Skeletal muscle tissue (tissue), 4 donors: ENCODE data around the gene RSAD2. TPM values are rescaled to one million over a fixed set of nuclear protein-coding genes. Genes with fewer than 3 reads are reported as not detected.

Experiments used
- H3K27ac ChIP-seq: one replicate; pipeline ENCODE4 v1.7.0; 2013; ENCODE audit warnings: mild to moderate bottlenecking, low read depth, low read length, inconsistent platforms
- H3K27me3 ChIP-seq, 3 donors: one replicate each; pipeline ENCODE4 v1.7.0; 2013; ENCODE audit warnings: low read length in 3 of 3; ENCODE audit not compliant: control insufficient read depth in 3 of 3, insufficient read depth in 3 of 3
- H3K36me3 ChIP-seq, 3 donors: one replicate each; pipeline ENCODE4 v1.7.0; 2013; ENCODE audit warnings: low read length in 3 of 3; ENCODE audit not compliant: control insufficient read depth in 3 of 3, insufficient read depth in 3 of 3
- H3K4me1 ChIP-seq, 3 donors: one replicate each; pipeline ENCODE4 v1.7.0; 2013; ENCODE audit warnings: low read length in 3 of 3, mild to moderate bottlenecking in 3 of 3; ENCODE audit not compliant: control insufficient read depth in 3 of 3, insufficient read depth in 3 of 3
- H3K4me3 ChIP-seq, 3 donors: one replicate each; pipeline ENCODE4 v1.7.0; 2013; ENCODE audit warnings: low read length in 3 of 3
- H3K9ac ChIP-seq, 3 donors: one replicate each; pipeline ENCODE4 v1.7.0; 2013; ENCODE audit warnings: low read length in 3 of 3, mild to moderate bottlenecking in 3 of 3, moderate library complexity in 2 of 3, low read depth in 1 of 3
- H3K9me3 ChIP-seq, 3 donors: one replicate each; pipeline ENCODE4 v1.7.0; 2013; ENCODE audit warnings: low read length in 3 of 3; ENCODE audit not compliant: control insufficient read depth in 3 of 3
- total RNA-seq: library from RNA; depleted of rRNA; stranded (reverse); fragments of >200 nt; gene quantifications from one replicate; pipeline ENCODE4 v1.2.3, GENCODE V29; 2014
- donor health status: Osteomylitis.

RSAD2 gene
- total RNA-seq, 1 donor from 2014 or later: 6.8 TPM

DNA sequence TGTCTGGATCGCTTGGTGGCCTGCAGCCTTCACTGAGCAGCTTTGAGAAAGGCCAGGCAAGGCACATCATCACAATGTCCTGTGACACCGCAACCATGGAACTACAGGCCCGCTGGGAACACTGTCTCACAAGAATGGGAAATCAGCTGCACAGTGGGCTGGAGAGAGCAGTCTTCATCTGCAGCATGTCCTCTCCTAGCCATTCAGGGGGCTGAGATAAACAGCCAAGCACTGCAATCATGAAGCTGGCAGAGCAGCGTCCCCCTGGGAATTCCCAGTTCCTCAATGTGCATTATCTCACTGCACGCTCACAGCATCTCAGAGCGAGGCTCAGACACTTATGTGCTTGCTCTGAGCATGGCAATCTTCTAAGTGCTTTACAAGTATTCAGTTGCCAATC lies 13.8 kb upstream of the RSAD2 start:
- Histone ChIP-seq H3K9me3 (peaks cover 0 to 2% (median 0%) of the 10 kb centered on the region in 3 donors), H3K27ac (no peak overlapping the region), H3K4me1 (peaks cover 9 to 13% (median 10%) of the 10 kb centered on the region in 3 donors), H3K4me3 (no peak overlapping the region), H3K36me3 (peaks cover 6 to 13% (median 11%) of the 10 kb centered on the region in 3 donors), H3K9ac (no peak overlapping the region), H3K27me3 (no peaks in the 10 kb centered on the region)

DNA sequence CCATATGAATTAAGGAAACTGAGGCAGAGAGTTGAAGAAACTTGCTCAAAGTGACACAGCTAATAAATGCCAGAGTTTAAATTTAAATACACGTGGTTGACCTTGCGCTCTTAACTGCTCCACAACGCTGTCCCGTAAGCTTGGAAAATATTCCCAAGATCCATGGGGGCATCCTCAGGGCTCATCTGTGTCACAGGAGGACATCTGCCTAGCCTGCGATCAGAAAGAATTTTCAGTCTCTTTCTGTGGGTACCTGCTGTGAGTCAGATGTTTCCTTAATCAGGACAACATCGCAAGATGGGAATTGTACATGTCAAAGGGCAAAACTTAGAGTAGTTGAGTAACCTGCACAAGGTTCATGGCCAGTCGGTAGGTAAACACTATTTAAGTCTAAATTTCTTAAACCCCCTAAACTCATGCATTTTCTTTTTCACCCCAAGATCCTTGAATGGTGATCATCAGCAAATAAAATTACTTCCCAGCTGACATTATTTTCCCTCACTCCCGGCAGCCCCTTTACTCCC lies 13.3 kb upstream of the RSAD2 start:
- Histone ChIP-seq H3K27ac (no peak overlapping the region), H3K27me3 (no peaks in the 10 kb centered on the region), H3K36me3 (peaks cover 6 to 12% (median 7%) of the 10 kb centered on the region in 3 donors), H3K9ac (no peak overlapping the region), H3K4me3 (peak overlapping the region in 1 of 3 donors; percentile 87), H3K9me3 (peaks cover 0 to under 1% (median 0%) of the 10 kb centered on the region in 3 donors), H3K4me1 (peaks cover 9 to 13% (median 10%) of the 10 kb centered on the region in 3 donors)

DNA sequence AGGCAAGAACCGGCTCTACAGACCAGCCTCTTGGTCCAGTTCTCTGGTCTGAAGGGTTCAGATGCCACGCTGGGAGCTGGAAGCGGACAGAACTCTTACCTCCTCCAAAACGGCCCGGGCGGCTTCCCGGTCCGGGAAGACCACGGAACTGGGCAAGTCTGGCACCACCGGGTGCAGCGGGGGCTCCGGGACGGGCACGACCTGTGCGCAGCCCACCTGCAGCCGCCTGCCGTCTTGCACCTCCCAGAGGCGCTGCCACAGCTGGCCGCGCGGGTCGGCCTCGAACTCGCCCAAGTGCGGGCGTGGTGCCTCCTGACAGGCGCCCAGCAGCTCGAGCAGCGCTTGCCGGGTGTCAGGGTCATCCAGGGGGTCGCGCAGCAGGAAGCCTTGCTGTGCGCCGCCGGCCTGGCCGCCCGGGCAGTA lies 12.6 kb upstream of the RSAD2 start:
- Histone ChIP-seq H3K9ac (peak overlapping the region in 2 of 3 donors; percentile 78 to 82), H3K27ac (no peak overlapping the region), H3K4me3 (peak overlapping the region; percentile 48 to 87 (median 84)), H3K27me3 (no peaks in the 10 kb centered on the region), H3K4me1 (peaks cover 9 to 13% (median 10%) of the 10 kb centered on the region in 3 donors), H3K36me3 (peaks cover 6 to 7% (median 6%) of the 10 kb centered on the region in 3 donors), H3K9me3 (no peaks in the 10 kb centered on the region)

DNA sequence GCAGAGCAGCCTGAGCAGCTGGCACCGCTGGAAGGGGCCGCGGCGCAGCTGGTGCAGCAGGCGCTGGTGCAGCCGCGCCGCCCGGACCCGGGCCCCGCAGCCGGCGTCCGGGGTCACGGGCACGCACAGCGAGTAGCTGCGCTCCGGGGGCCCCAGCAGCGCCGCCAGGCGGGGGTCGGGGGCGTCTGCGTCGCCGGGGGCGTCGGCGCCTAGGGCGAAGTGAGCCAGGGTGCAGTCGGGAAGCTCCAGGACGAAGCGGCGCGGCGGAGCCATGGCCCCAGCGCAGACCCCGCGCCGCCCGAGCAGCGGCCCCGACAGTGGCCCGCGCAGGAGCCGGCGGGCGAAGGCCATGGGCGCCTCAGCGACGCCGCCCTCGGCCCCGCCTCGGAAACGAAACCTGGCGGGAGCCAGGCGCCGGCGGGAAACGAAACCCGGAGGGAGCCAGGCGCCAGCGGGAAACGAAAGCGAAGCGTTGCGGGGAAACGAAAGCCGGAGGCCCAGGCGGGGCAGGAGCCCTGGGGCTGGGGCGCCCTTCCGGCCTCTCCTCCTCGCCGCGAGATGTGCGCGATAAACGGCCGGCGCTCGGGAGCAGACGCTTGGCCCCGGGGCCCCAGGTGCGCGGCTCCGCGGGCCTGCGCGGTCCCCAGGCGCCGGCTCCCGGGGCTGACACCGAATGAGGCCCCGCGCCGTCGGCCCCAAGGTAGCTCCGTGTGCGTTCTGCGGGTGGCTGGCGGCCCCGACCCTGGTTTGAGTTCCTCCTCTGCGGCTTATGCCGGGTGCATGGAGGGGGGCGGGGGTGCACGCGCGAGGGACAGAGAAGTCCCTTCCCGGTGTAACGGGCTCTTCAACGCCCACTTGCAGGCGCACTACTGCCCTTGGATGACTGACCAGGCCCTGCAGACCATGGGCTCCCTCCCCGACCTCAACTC lies 12.0 kb upstream of the RSAD2 start, which contains the start of gene CMPK2:
TSS of gene CMPK2 (minus strand) at position 562 of the 929 bp plus-strand sequence. CDS start at position 351, 211 bp downstream.
- no peaks in the 10 kb centered on the region for H3K27me3 ChIP-seq
- peak within 1 kb of the TSS; percentile 84 to 91 (median 87) for H3K4me3 ChIP-seq
- H3K9ac ChIP-seq: peak within 1 kb of the TSS; percentile 76 to 82 (median 78)
- peaks cover 1 to 4% (median 3%) of the 10 kb centered on the region in 3 donors for H3K36me3 ChIP-seq
- peaks cover 9 to 13% (median 10%) of the 10 kb centered on the region in 3 donors for H3K4me1 ChIP-seq
- no peaks in the 10 kb centered on the region for H3K9me3 ChIP-seq
- H3K27ac ChIP-seq: peak within 1 kb of the TSS; percentile 37

DNA sequence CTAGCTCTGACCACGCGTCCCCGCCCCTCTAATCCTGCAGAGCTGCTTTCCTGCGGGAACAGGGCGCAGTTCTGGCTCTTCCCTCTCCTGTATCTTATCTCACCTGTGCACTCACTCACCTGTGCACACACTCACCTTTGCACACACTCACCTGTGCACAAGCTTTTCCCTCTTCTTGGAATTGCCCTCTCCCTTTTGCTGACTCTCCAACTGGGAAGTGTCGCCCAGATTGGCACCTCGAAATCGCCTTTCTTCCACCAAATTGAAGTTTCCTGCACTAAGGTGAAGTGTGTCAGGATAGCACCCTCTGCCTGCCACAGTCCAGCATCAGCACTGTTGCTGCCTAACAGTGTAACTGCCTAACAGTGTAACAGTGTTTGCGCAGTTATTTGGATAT lies 11.3 kb upstream of the RSAD2 start:
- peak overlapping the region; percentile 76 to 82 (median 78) for H3K9ac ChIP-seq
- H3K27ac ChIP-seq: peak overlapping the region; percentile 37
- H3K9me3 ChIP-seq: no peaks in the 10 kb centered on the region
- peaks cover 9 to 13% (median 10%) of the 10 kb centered on the region in 3 donors for H3K4me1 ChIP-seq
- H3K4me3 ChIP-seq: peak overlapping the region; percentile 84 to 91 (median 87)
- H3K27me3 ChIP-seq: no peaks in the 10 kb centered on the region
- peaks cover 0 to 4% (median under 1%) of the 10 kb centered on the region in 3 donors for H3K36me3 ChIP-seq

DNA sequence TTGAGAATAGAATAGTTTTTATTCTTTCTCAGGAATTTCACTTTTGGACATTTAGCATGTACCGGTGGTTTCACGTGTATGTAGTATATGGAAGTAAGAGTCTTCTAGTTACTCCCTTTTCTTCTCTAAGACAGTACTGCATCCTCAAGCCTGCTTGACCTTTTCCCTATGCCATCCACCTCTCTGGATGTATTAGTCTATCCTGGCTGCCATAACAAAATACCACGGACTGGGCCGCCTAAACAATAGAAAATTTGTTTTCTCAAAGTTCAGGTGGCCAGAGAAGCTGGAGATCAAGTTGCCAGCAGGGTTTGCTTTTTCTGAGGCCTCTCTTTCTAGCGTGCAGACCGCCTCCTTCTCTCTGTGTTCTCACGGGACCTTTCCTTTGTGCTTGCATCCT lies 10.6 kb upstream of the RSAD2 start:
- no peak overlapping the region for H3K27ac ChIP-seq
- H3K9me3 ChIP-seq: no peaks in the 10 kb centered on the region
- H3K27me3 ChIP-seq: no peaks in the 10 kb centered on the region
- H3K36me3 ChIP-seq: peaks cover 0 to 2% (median 0%) of the 10 kb centered on the region in 3 donors
- H3K9ac ChIP-seq: no peak overlapping the region
- H3K4me3 ChIP-seq: no peak overlapping the region
- H3K4me1 ChIP-seq: peaks cover 9 to 13% (median 10%) of the 10 kb centered on the region in 3 donors

DNA sequence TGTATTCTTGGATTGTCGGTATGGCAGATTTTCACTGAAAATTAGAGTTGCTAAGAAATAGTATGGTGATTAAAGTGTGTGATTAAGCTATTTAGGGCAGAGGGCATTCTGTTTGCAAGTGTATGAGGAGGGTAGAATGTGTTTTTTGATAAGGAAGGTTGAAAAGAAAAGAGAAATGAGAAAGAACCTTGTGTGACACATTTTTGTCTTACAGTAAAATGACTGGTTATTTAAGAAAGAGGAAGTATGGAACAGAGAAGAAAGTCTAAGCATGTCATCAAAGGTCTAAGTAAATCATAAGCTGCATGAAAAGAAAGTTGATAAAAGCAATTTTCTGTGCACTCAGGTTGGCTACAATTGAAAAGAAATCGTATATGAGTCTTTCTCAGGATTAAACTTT lies 5.2 kb upstream of the RSAD2 start:
- H3K36me3 ChIP-seq: no peaks in the 10 kb centered on the region
- no peaks in the 10 kb centered on the region for H3K9me3 ChIP-seq
- no peak overlapping the region for H3K27ac ChIP-seq
- H3K4me1 ChIP-seq: peaks cover 0 to 5% (median under 1%) of the 10 kb centered on the region in 3 donors
- no peak overlapping the region for H3K9ac ChIP-seq
- H3K4me3 ChIP-seq: no peak overlapping the region
- H3K27me3 ChIP-seq: no peaks in the 10 kb centered on the region

DNA sequence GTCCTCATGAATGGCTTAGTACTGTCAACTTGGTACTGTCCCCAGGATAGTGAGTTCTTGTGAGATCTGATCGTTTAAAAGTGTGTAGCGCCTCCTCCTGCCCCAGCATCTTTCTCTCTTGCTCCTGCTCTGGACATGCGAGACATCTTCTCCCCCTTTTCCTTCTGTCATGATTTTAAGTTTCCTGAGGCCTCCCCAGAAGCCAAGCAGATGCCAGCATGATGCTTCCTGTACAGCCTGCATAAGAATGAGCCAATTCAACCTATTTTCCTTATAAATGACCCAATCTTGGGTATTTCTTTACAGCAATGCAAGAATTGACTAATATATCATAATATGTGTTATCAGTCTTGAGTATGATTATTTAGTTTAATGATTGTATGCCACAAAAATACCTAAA lies 3.5 kb upstream of the RSAD2 start:
- Histone ChIP-seq H3K4me1 (peaks cover 7 to 14% (median 10%) of the 10 kb centered on the region in 3 donors), H3K9me3 (no peaks in the 10 kb centered on the region), H3K27me3 (no peaks in the 10 kb centered on the region), H3K9ac (no peak overlapping the region), H3K36me3 (no peaks in the 10 kb centered on the region), H3K27ac (no peak overlapping the region), H3K4me3 (no peak overlapping the region)

DNA sequence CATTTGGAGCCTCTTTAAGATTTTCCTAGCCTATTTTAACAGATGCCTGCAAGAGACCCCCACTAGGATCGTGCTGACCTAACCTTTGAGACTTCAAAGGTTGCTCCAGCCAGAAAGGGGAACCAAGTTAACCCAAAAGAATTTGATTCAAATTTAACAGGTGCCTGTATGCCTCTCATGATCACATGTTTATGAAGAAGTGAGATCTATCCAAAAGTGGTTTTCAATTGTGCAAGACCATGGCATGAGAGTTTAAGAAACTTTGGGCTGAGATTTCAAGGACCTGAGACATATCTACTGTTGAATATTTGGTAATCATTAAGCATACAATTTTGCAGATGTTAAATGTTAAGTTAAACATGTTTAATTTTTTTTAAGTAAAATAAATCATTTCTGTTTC lies 1.3 kb upstream of the RSAD2 start:
- H3K4me3 ChIP-seq: no peak overlapping the region
- no peak overlapping the region for H3K27ac ChIP-seq
- no peaks in the 10 kb centered on the region for H3K36me3 ChIP-seq
- peaks cover 7 to 14% (median 14%) of the 10 kb centered on the region in 3 donors for H3K4me1 ChIP-seq
- no peaks in the 10 kb centered on the region for H3K9me3 ChIP-seq
- H3K9ac ChIP-seq: no peak overlapping the region
- H3K27me3 ChIP-seq: no peaks in the 10 kb centered on the region

DNA sequence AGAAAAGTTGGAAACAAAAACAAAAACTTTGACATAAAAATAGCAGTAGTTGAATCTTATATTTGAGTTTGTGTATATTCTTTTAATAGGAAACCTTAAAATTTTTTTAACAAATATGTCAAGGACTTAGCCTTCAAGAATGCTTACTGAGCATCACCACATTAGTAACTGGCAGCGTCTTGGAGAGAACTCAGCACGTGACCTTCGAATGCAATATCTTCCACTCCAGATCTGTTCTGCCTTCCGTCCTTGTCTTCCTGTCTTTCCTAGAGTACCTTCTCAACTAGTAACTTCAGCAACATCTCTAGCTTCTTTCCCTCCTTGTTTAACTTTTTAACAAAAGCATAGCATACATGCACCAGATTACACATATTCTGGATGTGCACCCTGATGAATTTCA lies 972 bp downstream of the RSAD2 start:
- Histone ChIP-seq H3K9me3 (no peaks in the 10 kb centered on the region), H3K36me3 (no peaks in the 10 kb centered on the region), H3K4me3 (no peak overlapping the region), H3K4me1 (peaks cover 20 to 30% (median 22%) of the 10 kb centered on the region in 3 donors), H3K27ac (no peak overlapping the region), H3K9ac (no peak overlapping the region), H3K27me3 (no peaks in the 10 kb centered on the region)
